ENCODE measurements around the gene HSD11B1L.

HSD11B1L gene

DNA sequence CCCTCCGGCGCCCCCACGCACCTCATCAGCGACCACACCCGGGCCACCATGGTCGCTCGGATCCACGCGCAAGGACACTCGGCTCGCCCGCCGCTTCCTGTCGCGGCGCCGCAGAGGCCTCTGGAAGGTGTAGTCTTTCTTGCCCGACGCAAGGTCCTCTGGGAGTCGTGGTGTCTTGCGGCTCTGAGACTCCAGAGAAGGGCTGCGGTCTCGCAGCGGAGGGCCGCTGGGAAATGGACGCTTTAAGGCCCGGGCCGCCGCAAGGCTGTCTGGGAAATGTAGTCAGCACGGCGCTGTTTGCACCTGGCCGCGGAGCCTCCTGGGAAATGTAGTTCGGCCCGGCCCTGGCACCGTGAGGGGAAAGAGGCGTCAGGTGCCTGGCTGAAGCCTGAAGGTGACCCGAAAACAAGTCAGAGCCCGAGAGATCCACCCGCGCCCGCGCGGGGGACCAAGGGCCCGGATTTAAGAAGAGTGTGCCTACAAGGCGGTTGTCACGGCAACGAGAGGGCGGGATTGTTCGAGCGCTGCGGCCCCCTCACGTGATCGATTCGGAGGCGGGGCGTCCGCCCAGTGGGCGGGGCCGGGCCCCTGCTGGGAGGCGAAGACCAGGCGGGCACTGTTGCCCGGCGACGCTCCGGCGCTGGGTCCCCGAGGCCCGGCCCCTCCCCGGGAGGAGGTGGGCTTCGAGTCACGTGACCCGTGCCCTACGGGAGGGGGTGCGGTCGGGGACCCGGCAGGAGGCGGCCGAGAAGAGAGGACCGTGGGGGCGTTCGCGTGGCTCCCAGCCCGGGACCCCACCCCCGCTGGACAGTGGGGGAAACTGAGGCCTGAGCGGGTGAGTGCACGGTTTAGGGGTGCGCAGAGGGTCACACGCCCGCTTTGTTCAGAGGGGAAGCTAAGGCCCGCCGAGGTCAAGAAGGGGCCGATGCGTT is at the start of gene HSD11B1L, which contains the start of gene MICOS13:
Gene HSD11B1L (plus strand): TSS at position 591 of the 932 bp plus-strand sequence. CDS start 3,806 bp downstream, outside the sequence.
Gene MICOS13 (minus strand): TSS at position 80 of the 932 bp plus-strand sequence. CDS start 30 bp downstream, at position 50.
- DNase-seq, result peak; percentile 99

GRCh38 chr19:5631567-5632240 is 49.1 kb upstream of the HSD11B1L start:
- no peak for DNase-seq

- DNase-seq, result no peak
Observed at GRCh38 chr19:5632241-5632612, 48.6 kb upstream of the HSD11B1L start.

- no peak for DNase-seq
Observed at GRCh38 chr19:5632657-5633056, 48.2 kb upstream of the HSD11B1L start.

DNA sequence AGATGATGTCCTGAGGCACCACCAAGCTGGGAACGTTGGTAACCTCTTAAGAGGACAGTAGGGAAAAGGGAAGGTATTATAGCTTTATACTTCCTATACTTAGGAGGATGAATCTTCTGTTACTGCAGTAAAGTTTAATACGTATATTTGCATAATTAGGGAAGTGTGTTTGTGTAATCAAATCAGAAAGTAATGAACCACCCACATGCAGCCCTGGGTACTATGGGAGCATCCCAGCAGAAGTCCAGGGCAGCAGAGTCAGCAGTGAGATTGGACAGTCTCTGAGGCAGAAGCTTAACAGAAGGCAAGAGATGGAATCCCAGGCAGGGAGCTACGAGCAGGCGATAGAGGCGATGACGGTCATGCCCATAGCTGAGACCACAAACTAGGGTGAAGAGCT is 45.4 kb upstream of the HSD11B1L start:
- no peak for DNase-seq

GRCh38 chr19:5637971-5638370 is 42.9 kb upstream of the HSD11B1L start:
- DNase-seq, result no peak

GRCh38 chr19:5641171-5641570 is 39.7 kb upstream of the HSD11B1L start:
- no peak for DNase-seq

GRCh38 chr19:5642204-5642603 is 38.6 kb upstream of the HSD11B1L start:
- DNase-seq, result no peak

- no peak for DNase-seq
Observed at GRCh38 chr19:5643060-5643459, 37.8 kb upstream of the HSD11B1L start.

DNA sequence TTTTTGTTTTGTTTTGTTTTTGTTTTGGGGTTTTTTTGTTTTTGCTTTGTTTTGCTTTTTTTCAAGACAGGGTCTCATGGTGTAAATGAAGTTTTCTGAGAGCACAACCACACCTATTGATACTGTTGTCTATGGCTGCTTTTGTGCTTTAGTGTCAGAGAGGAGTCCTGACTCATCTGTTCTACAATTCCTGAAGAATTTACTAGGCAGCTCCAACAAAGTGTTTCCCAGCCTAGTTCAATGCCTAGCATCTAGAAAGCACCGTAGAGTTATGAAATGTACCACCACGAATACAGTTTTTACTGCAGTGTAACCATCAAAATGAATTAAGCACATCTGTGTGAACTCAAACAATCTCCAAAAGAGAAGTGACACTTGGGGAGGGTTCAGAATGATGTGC is 36.8 kb upstream of the HSD11B1L start:
- no peak for DNase-seq

DNA sequence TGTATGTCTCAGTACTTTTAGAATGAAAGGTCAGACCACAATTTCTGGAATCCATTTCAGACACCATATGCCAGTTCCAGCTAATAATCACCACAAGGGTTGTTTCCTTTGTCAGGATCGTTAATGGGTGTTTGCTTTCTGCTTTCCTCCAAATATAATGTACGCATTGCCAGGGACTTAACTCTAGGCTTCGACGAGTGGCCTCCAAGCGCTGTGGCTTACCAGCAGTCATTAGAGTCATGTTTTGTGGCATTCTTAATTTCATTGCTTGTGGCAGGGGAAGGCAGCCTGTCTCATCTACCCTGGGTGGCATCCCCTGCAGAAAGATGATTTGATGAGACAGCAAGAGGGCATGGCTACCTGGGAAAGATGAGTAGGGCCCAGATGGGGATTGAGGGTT is 35.4 kb upstream of the HSD11B1L start:
- no peak for DNase-seq

DNA sequence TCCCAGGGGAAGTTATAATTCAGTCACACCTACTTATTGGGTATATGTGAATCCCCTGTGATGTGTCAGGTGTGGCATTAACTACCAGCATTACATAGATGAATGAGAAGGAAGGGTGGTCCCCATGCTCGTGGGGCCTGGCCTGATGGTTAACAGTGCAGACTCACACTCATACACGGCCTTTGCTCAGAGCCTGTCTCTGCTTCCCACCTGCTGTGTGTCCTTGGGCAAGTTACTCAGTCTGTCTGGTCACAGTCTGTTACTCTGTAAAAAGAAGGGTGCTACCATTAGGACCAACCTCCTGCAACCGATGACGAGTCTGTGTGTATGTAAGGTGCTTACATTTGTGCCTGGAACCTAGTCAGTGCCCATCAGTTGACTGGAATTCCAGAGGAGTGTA is 34.1 kb upstream of the HSD11B1L start:
- DNase-seq, result no peak

GRCh38 chr19:5648464-5648863 is 32.4 kb upstream of the HSD11B1L start:
- no peak for DNase-seq

GRCh38 chr19:5651361-5651760 is 29.5 kb upstream of the HSD11B1L start:
- no peak for DNase-seq

- no peak for DNase-seq
Observed at GRCh38 chr19:5652261-5652660, 28.6 kb upstream of the HSD11B1L start.

DNA sequence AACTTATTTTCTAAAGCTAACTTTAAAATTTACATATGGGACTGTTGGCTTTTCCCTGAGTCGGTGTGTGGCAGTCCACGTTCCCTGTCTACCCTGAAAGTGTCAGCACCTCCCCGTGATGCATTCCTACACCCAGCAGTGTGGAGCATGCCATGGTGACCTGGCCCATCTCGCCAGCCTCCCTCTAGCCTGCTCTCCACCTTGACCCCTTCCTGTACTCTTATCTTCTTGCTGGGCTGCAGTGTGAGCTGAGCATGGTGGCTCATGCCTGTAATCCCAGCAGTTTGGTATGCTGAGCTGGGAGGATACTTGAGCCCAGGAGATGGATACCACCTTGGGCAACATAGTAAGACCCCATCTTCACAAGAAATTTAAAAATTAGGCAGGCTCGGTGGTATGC is 25.9 kb upstream of the HSD11B1L start:
- DNase-seq, result no peak

GRCh38 chr19:5655412-5655811 is 25.4 kb upstream of the HSD11B1L start:
- no peak for DNase-seq

DNA sequence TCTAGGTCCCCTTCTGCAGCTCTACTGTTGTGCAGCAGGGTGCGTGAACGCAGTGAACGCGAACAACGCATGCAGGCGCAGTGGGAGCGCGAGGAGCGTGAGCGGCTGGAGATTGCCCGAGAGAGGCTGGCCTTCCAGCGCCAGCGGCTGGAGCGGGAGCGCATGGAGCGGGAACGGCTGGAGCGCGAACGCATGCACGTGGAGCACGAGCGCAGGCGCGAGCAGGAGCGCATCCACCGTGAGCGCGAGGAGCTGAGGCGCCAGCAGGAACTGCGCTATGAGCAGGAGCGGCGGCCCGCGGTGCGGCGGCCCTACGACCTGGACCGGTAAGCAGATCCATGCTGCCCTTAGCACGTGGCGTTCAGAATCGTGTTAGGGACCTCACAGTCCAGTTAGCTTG is 19.3 kb upstream of the HSD11B1L start:
- DNase-seq, result no peak

- DNase-seq, result no peak
Observed at GRCh38 chr19:5663904-5664303, 16.9 kb upstream of the HSD11B1L start.

DNA sequence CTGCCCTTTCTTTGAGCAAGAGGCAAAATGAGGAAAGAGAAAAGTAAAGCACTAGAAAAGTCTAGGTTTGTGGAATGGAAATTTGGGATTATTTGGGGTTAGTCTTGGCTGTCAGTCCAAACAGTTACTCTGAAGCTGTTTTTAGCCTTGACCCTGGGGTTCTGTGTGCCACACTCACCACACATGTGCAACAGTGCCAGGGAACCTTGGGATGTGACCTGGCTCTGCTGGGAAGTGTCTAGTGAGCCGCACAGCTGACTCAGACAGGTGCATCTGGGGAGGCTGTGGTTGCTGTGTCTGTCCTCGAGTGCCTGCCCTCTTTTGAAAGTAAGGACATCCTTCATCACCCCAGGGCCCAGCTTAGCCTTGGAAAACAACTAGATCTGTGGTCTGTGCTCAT is 16.3 kb upstream of the HSD11B1L start:
- DNase-seq, result no peak

- DNase-seq, result no peak
Observed at GRCh38 chr19:5665781-5666513, 14.9 kb upstream of the HSD11B1L start.

- no peak for DNase-seq
Observed at GRCh38 chr19:5666921-5667610, 13.8 kb upstream of the HSD11B1L start.

Measured in RPMI8226 (cell line).